Activated T-cell treated with anti-CD3 and anti-CD28 coated beads for 48 hours (primary cell): Measurements from ENCODE around the gene MMP26.
"Not testable (repeated sequence)": the region's sequence is repeated elsewhere in the genome, so short reads cannot be mapped to it uniquely, and the experiment has no call there.

ENCODE experiments used
- DNase-seq: peaks from one replicate; pipeline ENCODE4 v3.0.0-alpha.2; 2020; ENCODE audit warnings: low read depth

The MMP26 gene

DNA sequence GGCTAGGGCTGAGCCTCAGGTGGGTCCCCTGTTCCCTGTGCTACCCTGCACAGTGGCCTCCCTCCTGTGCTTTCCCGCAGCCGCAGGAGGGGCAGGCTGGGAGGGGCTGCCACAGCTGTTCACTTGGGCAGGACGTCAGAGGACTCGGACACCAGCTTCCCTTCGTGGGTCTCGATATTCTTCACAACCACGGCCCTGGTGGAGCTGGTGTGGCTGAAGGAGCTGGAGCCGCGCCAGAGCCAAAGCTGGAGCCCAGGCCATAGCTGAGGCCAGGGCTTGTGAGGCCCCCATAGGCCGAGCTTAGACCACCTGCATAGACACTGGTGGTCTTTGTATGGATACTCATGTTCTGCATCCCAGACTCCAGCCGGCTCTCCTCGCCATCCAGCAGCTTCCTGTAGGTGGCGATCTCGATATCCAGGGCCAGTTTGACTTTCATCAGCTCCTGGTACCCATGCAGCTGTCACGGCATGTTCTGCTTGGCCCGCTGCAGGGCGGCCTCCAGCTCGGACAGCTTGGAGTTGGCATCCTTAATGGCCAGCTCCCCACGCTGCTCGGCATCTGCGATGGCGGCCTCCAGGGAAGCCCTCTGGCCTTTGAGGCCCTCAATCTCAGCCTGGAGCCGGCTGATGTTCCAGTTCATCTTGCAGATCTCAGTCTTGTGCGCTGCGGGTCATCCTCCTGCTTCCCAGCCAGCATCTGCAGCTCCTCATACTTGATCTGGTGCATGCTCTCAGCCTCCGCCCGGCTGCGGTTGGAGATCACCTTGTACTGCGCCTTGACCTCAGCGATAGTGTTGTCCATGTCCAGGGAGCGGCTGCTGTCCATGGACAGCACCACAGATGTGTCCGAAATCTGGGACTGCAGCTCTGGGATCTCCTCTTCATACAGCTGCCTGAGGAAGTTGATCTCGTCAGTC, 18.3 kb downstream of the MMP26 start:
- not testable (repeated sequence) for DNase-seq

DNA sequence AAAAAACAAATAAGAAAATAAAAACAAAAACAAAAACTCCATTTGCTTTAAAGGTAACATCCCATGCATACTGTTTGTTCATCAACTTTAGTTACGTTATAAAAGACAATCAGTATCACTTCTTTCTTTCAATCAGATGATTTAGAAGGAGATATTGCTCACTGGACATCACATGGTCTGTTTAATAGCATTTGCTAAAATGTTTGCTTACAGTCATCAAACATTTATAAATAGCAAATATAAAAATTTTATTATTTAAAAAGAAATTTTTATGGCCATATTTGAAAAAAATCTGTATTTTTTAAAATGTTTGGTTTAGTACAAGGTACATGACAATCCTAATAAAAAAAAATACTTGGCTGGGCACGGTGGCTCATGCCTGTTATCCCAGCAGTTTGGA, 22.6 kb downstream of the MMP26 start:
- DNase-seq, result no peak

GRCh38 chr11:4740735-4741134, 36.2 kb downstream of the MMP26 start:
- no peak for DNase-seq

DNA sequence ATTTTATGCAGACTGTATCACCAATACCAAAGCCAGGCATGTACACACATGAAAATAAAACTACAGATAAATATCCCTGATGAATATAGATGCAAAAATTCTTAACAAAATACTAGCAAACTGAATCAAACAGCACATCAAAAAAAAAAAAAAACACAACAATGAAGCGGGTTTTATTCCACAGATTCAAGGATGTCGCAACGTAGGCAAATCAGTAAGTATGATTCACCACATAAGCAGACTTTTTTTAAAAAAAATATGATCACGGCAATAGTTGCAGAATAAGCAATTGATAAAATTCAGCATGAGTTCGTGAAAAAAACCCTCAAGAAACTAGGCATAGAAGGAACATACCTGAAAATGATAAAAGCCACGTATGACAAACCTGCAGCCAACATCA, 43.9 kb downstream of the MMP26 start:
- no peak for DNase-seq

DNA sequence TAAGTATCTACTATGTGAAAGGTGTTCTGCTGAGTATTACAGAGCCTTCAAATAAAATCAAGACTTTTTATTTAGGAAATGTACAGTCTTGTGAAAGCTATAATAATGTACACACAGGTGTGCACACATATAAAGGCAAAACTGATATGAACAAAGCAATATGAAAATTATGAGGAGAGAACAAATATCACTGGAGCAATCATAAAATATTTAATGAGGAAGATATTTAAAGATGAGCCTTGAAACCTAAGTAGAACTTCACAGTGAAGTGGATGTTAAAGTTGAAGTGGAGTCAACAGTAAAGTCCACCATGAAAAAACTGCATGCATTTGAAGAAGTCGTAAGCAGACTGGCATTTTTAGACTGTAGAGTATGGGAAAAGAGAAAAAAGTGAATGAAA, 46.6 kb downstream of the MMP26 start:
- no peak for DNase-seq
